Stimulated activated memory B cell treated with anti-CD40 and anti-IgM and Interleukin-4, amounts not matched to agents 10 μg/mL and 1 μg/mL and 100 μg/mL, for 72 hours (primary cell): ENCODE results near the gene RAD18.

ENCODE experiments used
- ATAC-seq: fragments of 150-1000 bp; cut with Tn5 transposase; 2 replicates; pipeline ENCODE4 v1.10.0; 2021
- H3K27ac Mint-ChIP-seq: one replicate; pipeline ENCODE4 v1.8.0; 2022; ENCODE audit warnings: mild to moderate bottlenecking, mixed read lengths
- H3K27me3 Mint-ChIP-seq: one replicate; pipeline ENCODE4 v1.8.0; 2022; ENCODE audit warnings: mixed read lengths
- H3K36me3 Mint-ChIP-seq: one replicate; pipeline ENCODE4 v1.8.0; 2022; ENCODE audit warnings: mixed read lengths
- H3K4me1 Mint-ChIP-seq: one replicate; pipeline ENCODE4 v1.8.0; 2022; ENCODE audit warnings: mixed read lengths
- H3K4me3 Mint-ChIP-seq: one replicate; pipeline ENCODE4 v1.8.0; 2022; ENCODE audit warnings: mild to moderate bottlenecking, moderate library complexity, mixed read lengths
- H3K9me3 Mint-ChIP-seq: one replicate; pipeline ENCODE4 v1.8.0; 2022; ENCODE audit warnings: mixed read lengths

RAD18 gene

DNA sequence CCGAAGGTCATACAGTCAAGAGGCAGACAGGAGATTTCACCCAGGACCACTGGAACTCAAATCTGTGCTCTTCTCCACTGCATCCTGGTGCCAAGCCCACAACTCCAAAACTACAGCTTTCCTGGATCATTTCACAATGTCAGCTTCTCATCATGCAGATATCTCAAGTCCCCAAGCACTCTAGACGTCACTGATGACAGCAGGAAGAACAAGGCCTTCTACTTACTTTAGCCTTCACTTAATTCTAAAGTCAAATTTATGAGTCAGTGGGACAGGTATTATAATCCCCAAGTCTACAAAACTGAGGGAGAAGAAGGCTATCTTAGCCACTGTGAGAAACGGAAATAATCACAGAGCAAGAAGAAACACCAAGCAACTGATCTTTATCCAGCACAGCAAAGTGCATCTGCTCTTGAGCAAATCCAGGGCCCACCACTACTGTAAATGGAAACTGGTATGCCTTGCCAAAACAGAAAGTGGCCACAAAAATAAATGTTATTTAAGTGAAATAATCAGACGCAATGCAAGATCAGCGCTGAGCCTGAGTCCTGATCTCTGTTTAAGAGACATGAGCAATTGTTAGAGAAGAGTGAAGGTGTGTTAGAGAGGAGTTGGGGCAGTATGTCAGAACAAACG, 928 bp downstream of the RAD18 start:
- peak overlapping the region; percentile 97 for H3K4me3 Mint-ChIP-seq
- H3K27ac Mint-ChIP-seq = peak overlapping the region; percentile 90
- no peak for ATAC-seq
- H3K4me1 Mint-ChIP-seq = peaks cover 32% of the 10 kb centered on the region
- H3K27me3 Mint-ChIP-seq = no peaks in the 10 kb centered on the region
- no peaks in the 10 kb centered on the region for H3K9me3 Mint-ChIP-seq
- H3K36me3 Mint-ChIP-seq = peaks cover 28% of the 10 kb centered on the region

DNA sequence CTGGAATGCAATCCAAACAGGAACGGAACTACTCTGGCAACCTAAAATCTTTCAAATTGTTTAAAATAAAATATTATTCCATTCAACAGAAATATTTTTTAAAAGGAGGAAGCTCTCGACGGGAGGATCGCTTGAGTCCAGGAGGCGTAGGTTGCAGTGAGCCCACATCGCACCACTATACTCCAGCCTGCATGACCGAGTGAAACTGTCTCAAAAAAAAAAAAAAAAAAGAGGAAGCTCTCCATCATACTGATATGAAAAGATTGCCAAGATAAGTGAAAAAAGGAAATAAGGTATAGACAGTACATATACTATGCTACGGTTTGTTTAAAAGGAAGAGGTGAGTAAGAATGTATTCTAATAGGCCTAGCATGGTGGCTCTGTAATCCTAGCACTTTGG, 3.6 kb downstream of the RAD18 start:
- Mint-ChIP-seq H3K9me3 (no peaks in the 10 kb centered on the region), H3K27ac (peak overlapping the region; percentile 44), H3K27me3 (no peaks in the 10 kb centered on the region), H3K4me1 (peaks cover 42% of the 10 kb centered on the region), H3K4me3 (peak overlapping the region; percentile 32), H3K36me3 (peaks cover 39% of the 10 kb centered on the region)
- ATAC-seq = peak; percentile 35

DNA sequence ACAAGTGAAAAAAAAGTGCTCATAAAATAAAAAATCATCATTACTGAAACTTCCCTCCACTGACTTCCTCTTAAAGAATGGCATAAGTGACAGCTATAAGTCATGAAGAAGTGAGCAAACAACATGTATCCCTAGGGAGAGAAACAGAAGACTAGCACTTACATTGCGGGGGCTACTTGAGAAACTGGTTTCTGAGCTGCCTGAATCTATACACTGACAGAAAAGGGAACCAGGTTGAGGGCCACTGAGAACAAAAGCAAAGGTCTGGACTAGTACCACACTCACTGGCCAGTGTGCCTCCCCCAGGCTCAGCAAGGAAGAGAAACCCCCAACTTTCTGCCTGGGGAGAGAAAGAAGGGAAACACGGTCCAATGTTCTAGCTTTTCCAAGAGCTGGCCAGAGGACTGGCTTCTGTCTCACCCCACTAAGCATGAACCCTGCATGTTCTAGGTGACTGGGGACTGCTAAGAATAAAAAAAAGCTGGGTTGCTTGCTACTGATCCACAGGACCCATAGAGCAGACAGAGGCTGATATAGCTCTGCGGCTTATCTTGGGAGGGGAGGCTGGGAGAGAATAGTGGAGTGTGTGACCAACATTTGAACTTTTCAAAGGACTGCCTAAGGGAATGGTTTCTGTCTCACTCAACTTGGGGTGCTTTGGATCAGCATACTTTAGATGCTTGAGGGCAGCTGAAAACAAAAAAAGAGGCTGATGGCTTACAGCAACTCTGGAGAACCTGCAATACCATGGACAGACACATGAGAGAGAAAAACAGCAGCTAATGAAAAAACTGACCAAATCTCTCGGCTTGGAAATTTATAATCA, 8.1 kb downstream of the RAD18 start:
- ATAC-seq = peak; percentile 97
- peaks cover 36% of the 10 kb centered on the region for H3K4me1 Mint-ChIP-seq
- peaks cover 47% of the 10 kb centered on the region for H3K36me3 Mint-ChIP-seq
- no peaks in the 10 kb centered on the region for H3K9me3 Mint-ChIP-seq
- peak overlapping the region; percentile 5 for H3K4me3 Mint-ChIP-seq
- peak overlapping the region; percentile 83 for H3K27ac Mint-ChIP-seq
- H3K27me3 Mint-ChIP-seq = no peaks in the 10 kb centered on the region

DNA sequence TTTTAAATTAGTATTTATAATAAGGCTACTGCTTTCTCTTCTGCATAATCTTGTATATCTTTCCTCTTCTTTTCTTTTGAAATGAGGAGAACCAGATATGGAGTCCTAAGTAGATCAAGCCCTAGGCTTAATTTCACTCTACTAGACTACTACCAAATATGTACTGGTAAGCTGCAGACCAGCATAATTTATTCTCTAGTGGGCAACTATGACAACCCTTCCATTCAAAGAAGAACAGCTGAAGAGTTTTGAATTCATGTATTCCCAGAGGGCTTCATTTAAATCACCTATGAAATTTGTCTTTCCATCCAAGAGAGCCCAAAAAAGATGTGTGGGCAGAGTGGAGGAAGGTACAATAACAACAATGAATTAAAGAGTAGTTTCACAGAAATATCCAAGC, 10.0 kb downstream of the RAD18 start:
- peaks cover 34% of the 10 kb centered on the region for H3K36me3 Mint-ChIP-seq
- H3K27me3 Mint-ChIP-seq = no peaks in the 10 kb centered on the region
- H3K9me3 Mint-ChIP-seq = no peaks in the 10 kb centered on the region
- peaks cover 23% of the 10 kb centered on the region for H3K4me1 Mint-ChIP-seq
- no peak overlapping the region for H3K27ac Mint-ChIP-seq
- ATAC-seq = no peak
- H3K4me3 Mint-ChIP-seq = no peak overlapping the region

DNA sequence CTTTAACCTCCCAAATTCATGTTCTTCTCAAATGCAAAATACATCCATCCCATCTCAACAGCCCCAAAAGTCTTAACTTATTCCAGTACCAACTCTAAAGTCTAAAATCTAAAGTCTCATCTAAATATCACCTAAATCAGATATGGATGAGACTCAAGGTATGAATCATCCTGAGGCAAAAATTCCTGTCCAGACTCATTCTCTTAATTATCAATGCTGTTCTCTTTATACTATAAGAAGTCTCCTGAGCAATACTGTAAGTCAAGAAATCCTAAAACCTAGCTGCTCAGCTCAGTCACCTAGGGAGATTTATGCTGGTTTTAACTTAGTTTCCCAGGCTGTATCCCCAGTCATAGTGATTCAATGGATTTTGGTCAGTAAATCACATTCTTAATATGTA, 11.1 kb downstream of the RAD18 start:
- H3K27ac Mint-ChIP-seq = no peak overlapping the region
- H3K4me3 Mint-ChIP-seq = no peak overlapping the region
- H3K9me3 Mint-ChIP-seq = no peaks in the 10 kb centered on the region
- no peak for ATAC-seq
- no peaks in the 10 kb centered on the region for H3K27me3 Mint-ChIP-seq
- H3K4me1 Mint-ChIP-seq = peaks cover 23% of the 10 kb centered on the region
- H3K36me3 Mint-ChIP-seq = peaks cover 32% of the 10 kb centered on the region

DNA sequence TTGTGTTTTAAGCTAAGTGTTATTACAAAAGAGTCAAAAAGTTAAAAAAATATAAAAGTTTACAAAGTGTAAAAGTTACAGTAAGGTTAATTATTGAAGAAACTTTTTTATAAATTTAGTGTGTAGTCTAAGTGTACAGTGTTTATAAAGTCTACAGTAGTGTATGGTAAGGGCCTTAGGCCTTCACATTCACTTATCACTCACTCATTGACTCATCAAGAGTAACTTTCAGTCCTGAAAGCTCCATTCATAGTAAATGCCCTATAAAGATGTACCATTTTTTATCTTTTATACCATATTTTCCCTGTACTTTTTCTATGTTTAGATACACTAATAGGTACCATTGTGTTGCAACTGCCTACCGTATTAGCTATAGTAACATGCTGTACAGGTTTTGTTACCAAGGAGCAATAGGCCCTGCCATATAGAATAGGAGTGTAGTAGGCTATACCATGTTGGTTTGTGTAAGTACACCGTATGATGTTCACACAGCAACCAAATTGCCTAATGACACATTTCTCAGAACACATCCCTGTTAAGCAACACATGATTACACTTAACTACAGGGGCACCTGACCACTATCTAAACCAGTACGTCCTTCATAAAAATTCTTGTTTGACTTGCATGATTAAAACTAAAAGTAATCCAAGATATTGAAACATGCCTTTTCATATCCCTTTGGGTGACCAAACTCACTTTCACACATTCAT, 17.2 kb downstream of the RAD18 start:
- ATAC-seq = no peak
- peaks cover 68% of the 10 kb centered on the region for H3K36me3 Mint-ChIP-seq
- no peak overlapping the region for H3K4me3 Mint-ChIP-seq
- H3K27ac Mint-ChIP-seq = no peak overlapping the region
- peaks cover 6% of the 10 kb centered on the region for H3K4me1 Mint-ChIP-seq
- peaks cover 17% of the 10 kb centered on the region for H3K9me3 Mint-ChIP-seq
- no peaks in the 10 kb centered on the region for H3K27me3 Mint-ChIP-seq

DNA sequence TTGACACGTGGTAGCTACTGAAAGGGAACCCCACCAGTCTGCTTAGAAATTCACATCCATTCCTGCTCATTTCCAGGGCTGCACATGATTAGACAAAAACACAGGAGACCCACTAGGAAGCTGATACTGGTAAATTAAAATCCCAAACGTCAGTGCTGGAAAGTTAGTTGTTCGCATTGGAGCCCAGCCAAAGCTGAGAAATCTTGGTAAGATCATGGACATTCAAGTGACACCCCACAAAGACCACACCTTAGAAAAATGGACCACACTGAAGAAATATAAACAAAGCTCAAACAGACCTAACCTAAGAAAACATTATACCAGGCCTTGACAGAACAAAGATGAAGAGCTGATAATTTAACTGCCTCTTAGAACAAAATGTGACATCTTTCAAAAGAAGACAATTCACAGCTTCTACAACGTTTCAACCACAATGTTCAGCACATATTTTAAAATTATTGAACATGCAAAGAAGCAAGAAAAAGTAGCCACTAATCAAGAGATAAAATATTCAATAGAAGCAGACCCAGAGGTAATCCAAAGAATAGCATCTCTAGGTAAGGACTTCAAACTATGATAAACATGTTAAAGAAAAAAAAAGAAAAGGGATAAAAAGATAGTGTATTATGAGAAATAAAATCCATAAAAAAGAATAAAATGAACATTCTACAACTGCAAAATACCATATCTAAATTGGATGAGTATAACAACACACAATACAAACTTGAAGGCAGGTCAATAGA, 20.4 kb downstream of the RAD18 start:
- Mint-ChIP-seq H3K4me3 (no peak overlapping the region), H3K27me3 (no peaks in the 10 kb centered on the region), H3K27ac (no peak overlapping the region), H3K9me3 (peaks cover 17% of the 10 kb centered on the region), H3K36me3 (peaks cover 72% of the 10 kb centered on the region), H3K4me1 (no peaks in the 10 kb centered on the region)
- no peak for ATAC-seq

DNA sequence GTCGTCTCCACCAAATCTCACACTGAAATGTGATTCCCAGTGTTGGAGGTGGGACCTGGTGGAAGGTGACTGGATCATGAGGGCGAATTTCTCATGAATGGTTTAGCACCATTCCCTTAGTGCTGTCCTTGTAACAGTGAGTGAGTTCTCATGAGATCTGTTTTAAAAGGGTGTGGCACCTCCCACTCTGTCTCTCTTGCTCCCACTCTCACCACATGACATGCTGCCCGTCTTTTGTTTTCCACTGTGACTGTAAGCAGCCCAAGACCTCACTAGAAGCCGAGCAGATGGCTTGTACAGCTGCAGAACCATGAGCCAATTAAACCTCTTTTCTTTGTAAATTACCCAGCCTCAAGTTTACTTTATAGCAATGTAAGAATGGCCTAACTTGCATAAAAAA, 21.2 kb downstream of the RAD18 start:
- ATAC-seq = no peak
- H3K27ac Mint-ChIP-seq = no peak overlapping the region
- peaks cover 69% of the 10 kb centered on the region for H3K36me3 Mint-ChIP-seq
- H3K9me3 Mint-ChIP-seq = peaks cover 17% of the 10 kb centered on the region
- no peak overlapping the region for H3K4me3 Mint-ChIP-seq
- H3K27me3 Mint-ChIP-seq = no peaks in the 10 kb centered on the region
- no peaks in the 10 kb centered on the region for H3K4me1 Mint-ChIP-seq

DNA sequence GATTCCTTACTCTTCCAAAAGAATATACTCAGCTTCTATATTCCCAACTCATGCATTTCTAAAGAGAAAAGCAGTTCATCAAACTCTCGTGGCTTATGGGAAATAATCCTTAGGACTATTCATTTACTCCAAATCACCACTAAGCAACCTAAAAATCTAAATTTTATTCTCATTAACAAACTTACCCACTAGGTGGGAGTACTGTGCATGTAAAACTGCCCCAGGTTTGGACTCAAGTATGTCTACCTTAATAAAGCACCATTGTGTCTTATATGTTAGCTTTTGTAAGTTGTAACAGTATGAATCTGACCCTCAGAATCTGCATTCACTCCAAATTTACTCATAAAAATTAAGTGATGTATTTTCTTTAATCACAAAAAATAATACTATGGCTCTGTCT, 25.3 kb downstream of the RAD18 start:
- Mint-ChIP-seq H3K4me1 (no peaks in the 10 kb centered on the region), H3K27me3 (no peaks in the 10 kb centered on the region), H3K4me3 (no peak overlapping the region), H3K27ac (no peak overlapping the region), H3K36me3 (peaks cover 63% of the 10 kb centered on the region), H3K9me3 (peaks cover 6% of the 10 kb centered on the region)
- no peak for ATAC-seq

DNA sequence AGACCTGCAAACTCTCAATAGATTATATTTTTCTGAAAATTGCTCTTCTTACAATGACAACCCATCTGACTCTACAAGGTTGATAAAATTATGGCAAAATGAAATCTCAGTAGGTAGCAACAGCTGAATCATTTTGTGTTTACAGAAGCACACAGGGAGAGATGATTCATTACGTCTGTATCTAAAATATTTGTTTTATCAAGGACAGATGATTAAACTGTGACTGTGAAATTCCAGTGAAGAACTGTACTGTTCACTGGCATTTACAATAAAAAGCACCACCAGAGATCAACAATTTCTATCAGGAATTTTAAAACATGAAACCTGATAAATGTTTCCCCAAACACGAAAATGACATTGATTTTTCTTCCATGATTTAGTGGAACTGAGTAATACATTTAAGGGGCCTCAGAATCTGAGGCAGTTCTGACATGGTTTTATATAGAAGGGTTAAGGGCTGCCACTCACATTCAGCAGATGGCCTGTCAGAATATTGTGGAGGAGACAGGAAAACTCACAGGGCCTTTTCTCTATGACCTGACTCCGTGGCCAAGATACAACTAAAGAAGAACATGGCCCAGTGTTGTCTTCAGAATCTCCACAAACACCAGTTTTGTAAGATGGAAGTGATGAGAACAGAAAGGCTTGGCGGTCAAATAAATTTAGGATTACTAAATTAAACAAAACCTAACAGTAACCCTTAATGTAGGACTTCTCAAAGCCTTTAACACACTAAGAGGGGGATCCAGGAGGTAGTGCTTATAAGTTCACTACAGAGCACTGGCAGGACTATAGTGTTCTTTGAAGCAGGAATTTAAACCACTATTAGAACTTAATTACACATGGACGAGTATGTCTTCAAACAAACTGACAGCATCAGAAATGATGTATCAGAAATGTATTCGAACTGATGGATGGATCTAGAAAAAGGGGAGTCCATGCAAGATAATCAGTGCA, 25.9 kb downstream of the RAD18 start:
- no peak for ATAC-seq
- no peaks in the 10 kb centered on the region for H3K4me1 Mint-ChIP-seq
- no peak overlapping the region for H3K27ac Mint-ChIP-seq

DNA sequence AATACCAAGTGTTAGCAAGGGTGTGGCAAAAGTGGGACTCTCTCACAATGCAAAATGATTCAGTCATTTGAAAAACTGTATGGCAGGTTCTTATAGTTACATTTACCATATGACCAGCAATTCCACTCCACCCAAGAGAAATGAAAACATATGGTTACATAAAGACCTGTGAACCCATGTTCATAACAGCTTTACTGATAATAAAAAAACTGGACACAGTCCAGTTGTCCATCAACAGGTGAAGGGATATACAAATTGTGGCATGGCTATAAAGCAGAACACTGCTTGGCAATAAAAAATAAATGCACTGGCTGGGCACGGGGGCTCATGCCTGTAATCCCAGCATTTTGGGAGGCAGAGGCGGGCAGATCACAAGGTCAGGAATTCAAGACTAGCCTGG, 30.8 kb downstream of the RAD18 start:
- Mint-ChIP-seq H3K4me1 (no peaks in the 10 kb centered on the region), H3K27me3 (no peaks in the 10 kb centered on the region), H3K27ac (no peak overlapping the region), H3K9me3 (no peaks in the 10 kb centered on the region), H3K4me3 (no peak overlapping the region), H3K36me3 (peaks cover 53% of the 10 kb centered on the region)
- no peak for ATAC-seq

More for the DNA sequence above, 25.9 kb downstream of the RAD18 start:
- H3K27me3 Mint-ChIP-seq = no peaks in the 10 kb centered on the region
- no peaks in the 10 kb centered on the region for H3K9me3 Mint-ChIP-seq
- no peak overlapping the region for H3K4me3 Mint-ChIP-seq
- peaks cover 63% of the 10 kb centered on the region for H3K36me3 Mint-ChIP-seq

DNA sequence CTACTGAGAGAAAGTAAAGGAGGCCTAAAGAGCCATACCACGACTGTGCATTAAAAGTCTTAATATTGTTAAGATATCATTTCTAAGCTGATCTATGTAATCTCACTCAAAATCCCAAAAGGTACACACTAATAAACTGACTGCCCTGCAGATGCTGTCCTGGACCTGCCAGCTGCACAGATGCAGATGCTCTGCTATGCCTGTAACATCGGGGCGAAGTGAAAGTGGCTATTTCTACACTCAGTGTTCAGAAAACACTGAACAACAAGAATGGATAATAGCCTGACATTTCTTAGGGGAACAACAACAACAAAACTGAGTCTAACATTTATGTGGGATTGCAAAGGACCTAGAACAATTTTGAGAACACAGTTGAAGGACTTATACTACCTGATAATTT, 31.9 kb downstream of the RAD18 start:
- no peak overlapping the region for H3K4me3 Mint-ChIP-seq
- H3K36me3 Mint-ChIP-seq = peaks cover 49% of the 10 kb centered on the region
- H3K4me1 Mint-ChIP-seq = no peaks in the 10 kb centered on the region
- ATAC-seq = no peak
- H3K27me3 Mint-ChIP-seq = no peaks in the 10 kb centered on the region
- no peak overlapping the region for H3K27ac Mint-ChIP-seq
- H3K9me3 Mint-ChIP-seq = no peaks in the 10 kb centered on the region

DNA sequence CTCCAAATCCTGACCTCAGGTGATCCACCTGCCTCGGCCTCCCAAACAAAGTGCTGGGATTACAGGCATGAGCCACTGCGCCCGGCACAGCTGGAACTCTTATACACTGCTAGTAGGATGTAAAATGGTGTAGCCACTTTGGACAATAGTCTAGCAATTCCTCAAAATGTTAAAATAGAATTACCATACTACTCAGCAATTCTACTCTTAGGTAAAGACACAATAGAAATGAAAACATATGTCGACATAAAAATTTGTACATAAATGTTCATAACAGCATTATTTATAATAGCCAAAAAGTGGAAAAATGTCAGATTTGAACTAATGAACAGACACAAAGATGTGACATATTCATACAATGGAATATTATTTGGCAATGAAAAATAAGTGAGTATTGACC, 33.4 kb downstream of the RAD18 start:
- no peak overlapping the region for H3K4me3 Mint-ChIP-seq
- no peaks in the 10 kb centered on the region for H3K4me1 Mint-ChIP-seq
- H3K27ac Mint-ChIP-seq = no peak overlapping the region
- no peak for ATAC-seq
- no peaks in the 10 kb centered on the region for H3K27me3 Mint-ChIP-seq
- peaks cover 51% of the 10 kb centered on the region for H3K36me3 Mint-ChIP-seq
- H3K9me3 Mint-ChIP-seq = no peaks in the 10 kb centered on the region

DNA sequence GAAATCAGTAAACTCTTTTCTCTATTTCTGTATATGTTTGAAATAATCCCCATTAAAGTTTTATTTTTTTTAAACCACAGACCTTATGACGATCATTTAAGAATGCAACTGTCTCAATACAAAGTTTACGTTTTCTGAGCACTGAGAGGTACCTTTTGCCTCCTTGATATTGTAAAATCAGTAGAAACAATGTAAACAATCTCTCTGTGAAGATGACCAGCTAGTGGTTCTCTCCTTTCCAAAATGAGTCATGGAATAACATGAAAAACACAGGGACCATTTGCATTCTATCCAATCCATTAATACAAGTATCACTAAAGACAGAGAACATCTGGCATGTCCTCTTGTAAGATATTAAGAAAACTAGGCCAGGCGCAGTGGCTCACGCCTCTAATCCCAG, 48.8 kb downstream of the RAD18 start:
- Mint-ChIP-seq H3K36me3 (peaks cover 58% of the 10 kb centered on the region), H3K9me3 (no peaks in the 10 kb centered on the region), H3K27me3 (no peaks in the 10 kb centered on the region), H3K4me3 (no peak overlapping the region), H3K27ac (no peak overlapping the region), H3K4me1 (no peaks in the 10 kb centered on the region)
- ATAC-seq = no peak
